ENCODE data around the gene POPDC2.

POPDC2 gene

DNA sequence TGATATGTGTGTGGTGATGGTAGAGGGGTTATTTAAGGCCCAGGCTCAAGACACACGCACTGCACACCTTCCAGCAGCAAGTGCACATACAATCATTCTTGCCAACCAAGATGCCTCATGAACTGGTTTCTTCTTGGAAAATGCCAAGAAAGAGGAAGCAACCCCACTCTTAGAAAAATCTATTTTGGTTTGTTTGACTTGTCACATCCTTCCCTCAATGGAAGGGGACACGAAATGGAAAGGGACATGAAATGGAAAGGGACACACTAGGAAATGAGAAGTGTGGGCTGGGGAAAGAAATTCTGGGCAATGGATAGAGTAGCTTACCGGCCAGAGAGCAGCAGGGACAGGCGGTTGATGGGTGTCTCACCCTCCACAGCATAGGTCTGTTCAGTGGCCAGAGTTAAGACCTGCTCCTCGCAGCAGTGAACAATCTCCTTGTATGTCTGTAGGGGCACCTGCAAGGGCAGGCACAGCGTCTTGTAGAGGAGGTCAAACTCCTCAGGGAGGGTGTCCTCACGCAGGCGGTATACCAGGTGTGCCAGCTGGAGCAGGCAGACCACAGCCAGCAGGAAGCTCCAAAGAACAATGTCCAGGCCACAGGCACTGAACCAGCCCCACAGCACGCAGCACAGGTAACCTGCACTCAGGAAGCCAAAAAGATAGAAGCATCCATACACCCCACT, 640 bp downstream of the POPDC2 start:
- H3K4me3 ChIP-seq (ENCODE audit: control insufficient read depth, low read depth, low read length), result no peak overlapping the region
- DNase-seq (ENCODE audit: low read depth), result no peak
- TF ChIP-seq, protein P1, sequence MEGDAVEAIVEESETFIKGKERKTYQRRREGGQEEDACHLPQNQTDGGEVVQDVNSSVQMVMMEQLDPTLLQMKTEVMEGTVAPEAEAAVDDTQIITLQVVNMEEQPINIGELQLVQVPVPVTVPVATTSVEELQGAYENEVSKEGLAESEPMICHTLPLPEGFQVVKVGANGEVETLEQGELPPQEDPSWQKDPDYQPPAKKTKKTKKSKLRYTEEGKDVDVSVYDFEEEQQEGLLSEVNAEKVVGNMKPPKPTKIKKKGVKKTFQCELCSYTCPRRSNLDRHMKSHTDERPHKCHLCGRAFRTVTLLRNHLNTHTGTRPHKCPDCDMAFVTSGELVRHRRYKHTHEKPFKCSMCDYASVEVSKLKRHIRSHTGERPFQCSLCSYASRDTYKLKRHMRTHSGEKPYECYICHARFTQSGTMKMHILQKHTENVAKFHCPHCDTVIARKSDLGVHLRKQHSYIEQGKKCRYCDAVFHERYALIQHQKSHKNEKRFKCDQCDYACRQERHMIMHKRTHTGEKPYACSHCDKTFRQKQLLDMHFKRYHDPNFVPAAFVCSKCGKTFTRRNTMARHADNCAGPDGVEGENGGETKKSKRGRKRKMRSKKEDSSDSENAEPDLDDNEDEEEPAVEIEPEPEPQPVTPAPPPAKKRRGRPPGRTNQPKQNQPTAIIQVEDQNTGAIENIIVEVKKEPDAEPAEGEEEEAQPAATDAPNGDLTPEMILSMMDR (conservative IDR thresholded peaks at IDR 0.05; ENCODE audit: control insufficient read depth, insufficient read depth, low read depth, low read length), result no peak

DNA sequence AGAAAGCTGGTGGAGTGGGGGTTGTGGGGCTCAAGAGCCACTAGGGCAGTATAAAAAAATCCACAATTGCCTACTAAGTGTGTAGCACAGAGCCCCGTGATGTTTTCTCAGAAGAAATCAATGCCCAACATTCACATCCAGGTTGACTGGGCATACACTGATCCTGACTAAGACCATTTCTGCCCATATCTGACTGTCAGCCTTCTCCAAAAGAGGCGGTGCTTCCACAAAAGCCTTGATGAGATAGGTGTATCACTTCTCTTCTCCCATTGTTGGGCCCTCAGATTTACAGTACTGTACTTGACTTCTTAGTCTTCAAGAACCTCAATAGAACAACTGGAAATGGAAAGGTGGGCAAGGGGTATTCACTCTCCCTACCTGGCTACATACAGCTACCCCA, 1.4 kb downstream of the POPDC2 start:
- TF ChIP-seq, protein P1 (conservative IDR thresholded peaks at IDR 0.05; ENCODE audit: control insufficient read depth, insufficient read depth, low read depth, low read length), result no peak
- DNase-seq (ENCODE audit: low read depth), result no peak
- H3K4me3 ChIP-seq (ENCODE audit: control insufficient read depth, low read depth, low read length), result no peak overlapping the region

DNA sequence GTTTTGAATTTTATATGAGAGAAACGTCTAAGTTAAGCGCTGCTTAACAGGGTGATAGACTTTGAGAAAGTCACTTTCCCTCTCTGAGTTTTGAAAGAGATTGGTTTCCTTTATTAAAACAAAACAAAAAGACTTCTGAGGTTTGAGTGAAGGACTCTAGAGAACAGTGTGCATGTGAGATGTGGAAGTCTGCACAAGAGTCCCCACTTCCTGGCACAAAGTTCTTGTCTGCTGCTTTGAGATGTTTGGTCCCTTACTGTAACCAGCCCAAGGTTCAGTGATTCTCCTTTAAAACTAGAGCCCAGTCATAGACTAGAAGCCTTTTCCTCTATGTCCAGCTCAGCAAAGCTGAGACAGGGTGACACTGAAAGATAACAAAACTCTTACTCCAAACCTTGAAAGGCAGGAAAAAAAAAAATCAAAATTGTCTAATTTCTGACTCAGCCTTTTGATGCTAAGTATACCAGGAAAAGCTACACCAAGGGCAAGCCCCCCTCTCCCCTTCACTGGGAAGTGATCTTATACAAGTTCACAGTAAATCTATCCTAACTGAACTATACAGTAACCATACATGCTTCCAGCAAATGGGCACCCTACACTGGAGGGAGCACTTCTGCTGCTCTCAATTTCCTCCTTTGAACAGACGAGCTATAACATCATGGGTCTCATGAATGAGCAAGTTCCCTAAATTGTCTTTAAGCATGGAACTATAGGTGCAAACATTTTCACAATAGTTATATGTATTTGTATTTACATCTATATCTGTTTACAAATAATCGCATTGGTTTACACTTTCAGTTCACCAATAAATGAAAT, 2.3 kb downstream of the POPDC2 start:
- H3K4me3 ChIP-seq (ENCODE audit: control insufficient read depth, low read depth, low read length), result no peak overlapping the region
- TF ChIP-seq, protein P1 (conservative IDR thresholded peaks at IDR 0.05; ENCODE audit: control insufficient read depth, insufficient read depth, low read depth, low read length), result no peak
- no peak for DNase-seq (ENCODE audit: low read depth)

DNA sequence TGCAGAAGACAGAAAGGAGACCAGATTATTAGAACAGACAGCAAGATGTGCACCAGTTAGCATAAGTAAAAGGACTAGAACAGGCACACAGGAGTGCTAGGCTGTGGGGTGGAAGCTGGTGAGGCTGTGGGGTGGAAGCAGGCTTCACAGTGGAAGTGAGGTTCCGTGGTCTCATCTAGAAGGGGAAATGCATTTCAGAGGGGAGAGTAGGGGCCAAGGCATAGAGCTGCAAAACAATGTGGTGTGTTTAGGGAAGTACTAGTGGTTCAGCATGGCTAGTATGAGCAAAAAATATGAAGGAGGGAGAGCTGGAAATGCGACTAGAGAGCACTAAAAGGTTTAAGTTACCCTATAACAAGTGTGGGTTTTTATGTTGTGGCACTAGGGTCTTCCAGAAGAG, 6.5 kb downstream of the POPDC2 start:
- no peak for DNase-seq (ENCODE audit: low read depth)
- no peak overlapping the region for H3K4me3 ChIP-seq (ENCODE audit: control insufficient read depth, low read depth, low read length)
- TF ChIP-seq, protein P1 (conservative IDR thresholded peaks at IDR 0.05; ENCODE audit: control insufficient read depth, insufficient read depth, low read depth, low read length), result no peak

DNA sequence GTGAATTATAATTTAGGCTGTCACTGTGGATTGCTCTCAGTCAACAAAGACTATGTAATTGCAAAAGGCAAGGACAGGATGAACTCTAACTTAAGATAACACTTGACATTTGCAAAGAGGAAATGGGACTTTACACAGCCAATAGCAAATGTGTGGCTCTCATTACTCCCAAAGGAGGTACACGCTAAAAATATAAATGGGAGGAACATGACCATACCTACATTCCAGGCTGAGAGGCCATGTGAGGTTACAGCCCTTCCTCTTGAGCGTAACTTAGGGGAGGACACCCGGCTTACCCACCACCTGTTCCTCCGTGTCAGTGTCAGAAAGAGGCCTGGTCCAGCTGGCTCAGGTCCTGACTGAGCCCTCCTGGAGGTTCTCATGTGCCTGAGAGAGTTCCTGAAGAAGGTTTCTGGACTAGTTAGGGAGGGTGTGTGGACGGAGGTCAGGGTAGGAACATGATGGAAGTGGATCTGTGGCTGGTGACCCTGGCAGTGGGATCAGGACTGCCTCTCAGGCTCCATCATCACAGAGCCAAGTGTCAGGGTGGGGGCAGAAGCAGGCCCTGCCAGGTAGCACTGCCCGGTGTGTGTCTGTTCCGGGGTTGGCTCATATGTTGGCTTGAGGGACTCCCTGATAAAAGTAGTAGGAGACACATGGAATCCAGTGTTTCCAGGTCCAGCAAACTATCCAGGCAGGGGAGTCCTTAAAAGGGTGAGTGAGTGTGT, 7.9 kb downstream of the POPDC2 start:
- TF ChIP-seq, protein P1 (conservative IDR thresholded peaks at IDR 0.05; ENCODE audit: control insufficient read depth, insufficient read depth, low read depth, low read length), result no peak
- H3K4me3 ChIP-seq (ENCODE audit: control insufficient read depth, low read depth, low read length), result no peak overlapping the region
- DNase-seq (ENCODE audit: low read depth), result no peak

DNA sequence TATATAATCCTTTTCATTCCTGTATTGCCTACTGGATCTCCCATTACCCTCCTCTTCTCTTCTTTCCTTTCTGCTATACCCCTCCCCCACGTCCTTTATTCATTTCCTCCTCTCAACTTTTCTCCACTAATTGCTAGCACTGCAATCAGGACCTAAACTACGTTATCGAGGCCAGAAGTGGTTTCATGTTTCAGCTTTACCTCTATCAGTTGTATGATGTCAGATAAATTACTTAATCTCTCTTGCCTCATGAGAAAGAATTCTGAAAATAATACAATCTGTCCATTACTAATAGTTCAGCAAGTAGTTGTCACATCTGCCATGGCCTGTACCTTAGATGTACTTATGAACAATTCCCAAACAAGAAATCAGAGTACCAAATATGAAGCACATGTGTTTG, 10.6 kb downstream of the POPDC2 start:
- TF ChIP-seq, protein P1 (conservative IDR thresholded peaks at IDR 0.05; ENCODE audit: control insufficient read depth, insufficient read depth, low read depth, low read length), result no peak
- no peak for DNase-seq (ENCODE audit: low read depth)

More for the DNA sequence above, 10.6 kb downstream of the POPDC2 start:
- H3K4me3 ChIP-seq (ENCODE audit: control insufficient read depth, low read depth, low read length), result no peak overlapping the region
